ENCODE data around the gene CD300LF. TPM values are rescaled to one million over a fixed set of nuclear protein-coding genes. Genes with fewer than 3 reads are reported as not detected.

The CD300LF gene
- total RNA-seq, 1 experiment from 2014 or later, result not detected

GRCh38 chr17:74702116-74702871, 10.4 kb downstream of the CD300LF start:
- no peaks in the 10 kb centered on the region for H3K4me1 ChIP-seq (ENCODE audit: insufficient read depth, low read length)
- no CpG with 5 or more reads among the region's 9 CpGs for WGBS (ENCODE audit: extremely low coverage, insufficient read length, low lambda C conversion rate)
- no peaks in the 10 kb centered on the region for H4K20me1 ChIP-seq (ENCODE audit: control insufficient read depth, insufficient read depth, insufficient read length)
- H3K56ac ChIP-seq (ENCODE audit: insufficient read length, low read depth, low read length), result no peak overlapping the region
- no peak for DNase-seq
- no peaks in the 10 kb centered on the region for H3K9me3 Mint-ChIP-seq
- TF ChIP-seq, protein P1, sequence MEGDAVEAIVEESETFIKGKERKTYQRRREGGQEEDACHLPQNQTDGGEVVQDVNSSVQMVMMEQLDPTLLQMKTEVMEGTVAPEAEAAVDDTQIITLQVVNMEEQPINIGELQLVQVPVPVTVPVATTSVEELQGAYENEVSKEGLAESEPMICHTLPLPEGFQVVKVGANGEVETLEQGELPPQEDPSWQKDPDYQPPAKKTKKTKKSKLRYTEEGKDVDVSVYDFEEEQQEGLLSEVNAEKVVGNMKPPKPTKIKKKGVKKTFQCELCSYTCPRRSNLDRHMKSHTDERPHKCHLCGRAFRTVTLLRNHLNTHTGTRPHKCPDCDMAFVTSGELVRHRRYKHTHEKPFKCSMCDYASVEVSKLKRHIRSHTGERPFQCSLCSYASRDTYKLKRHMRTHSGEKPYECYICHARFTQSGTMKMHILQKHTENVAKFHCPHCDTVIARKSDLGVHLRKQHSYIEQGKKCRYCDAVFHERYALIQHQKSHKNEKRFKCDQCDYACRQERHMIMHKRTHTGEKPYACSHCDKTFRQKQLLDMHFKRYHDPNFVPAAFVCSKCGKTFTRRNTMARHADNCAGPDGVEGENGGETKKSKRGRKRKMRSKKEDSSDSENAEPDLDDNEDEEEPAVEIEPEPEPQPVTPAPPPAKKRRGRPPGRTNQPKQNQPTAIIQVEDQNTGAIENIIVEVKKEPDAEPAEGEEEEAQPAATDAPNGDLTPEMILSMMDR (conservative IDR thresholded peaks at IDR 0.05), result no peak
- no peaks in the 10 kb centered on the region for H3K4me1 Mint-ChIP-seq
- H3K23me2 ChIP-seq (ENCODE audit: insufficient read length, low read depth, low read length, poor library complexity, severe bottlenecking), result no peaks in the 10 kb centered on the region
- H3K4me3 Mint-ChIP-seq, result no peak overlapping the region; a peak in 1 of 5 replicates
- no peak overlapping the region for H2BK20ac ChIP-seq (ENCODE audit: low read depth, low read length, poor library complexity, severe bottlenecking)
- H3K79me1 ChIP-seq (ENCODE audit: insufficient read depth, low read depth, low read length, poor library complexity, severe bottlenecking), result no peaks in the 10 kb centered on the region
- H3K27me3 Mint-ChIP-seq (ENCODE audit: low read depth), result peaks cover 49% of the 10 kb centered on the region
- no peak overlapping the region for H3K4ac ChIP-seq (ENCODE audit: low read depth, low read length)
- H4K5ac ChIP-seq (ENCODE audit: insufficient read length, low read depth, low read length), result no peak overlapping the region
- H4K91ac ChIP-seq (ENCODE audit: insufficient read length, low read depth, low read length), result no peak overlapping the region
- no peak overlapping the region for H2AFZ ChIP-seq (ENCODE audit: low read length)
- no peaks in the 10 kb centered on the region for H3K36me3 Mint-ChIP-seq (ENCODE audit: insufficient read depth in 1 of 3, low read depth in 3 of 3)
- H3K27ac ChIP-seq (ENCODE audit: insufficient read length, low read depth, low read length), result no peak overlapping the region
- no peak overlapping the region; a peak in 1 of 7 replicates for H3K27ac Mint-ChIP-seq
- H2BK120ac ChIP-seq (ENCODE audit: low read depth, low read length, poor library complexity, severe bottlenecking), result no peak overlapping the region
- H3K23ac ChIP-seq (ENCODE audit: insufficient read length, low read depth, low read length), result no peak overlapping the region
- H2AK5ac ChIP-seq (ENCODE audit: insufficient read length, low read length), result no peak overlapping the region
- no peaks in the 10 kb centered on the region for H3K79me2 ChIP-seq (ENCODE audit: insufficient read depth, low read length)
- H2BK5ac ChIP-seq (ENCODE audit: insufficient read length, low read length), result no peak overlapping the region
- peaks cover 2% of the 10 kb centered on the region; the same call in 1 of the 2 replicates for H3K27me3 ChIP-seq (ENCODE audit: insufficient read depth, low read length)
- no peak overlapping the region for H3T11ph ChIP-seq (ENCODE audit: low read length)
- H3K9ac ChIP-seq (ENCODE audit: extremely low read depth, insufficient read length, low read length), result no peak overlapping the region
- no peak overlapping the region for H3K18ac ChIP-seq (ENCODE audit: insufficient read length, low read depth, low read length)
- no peak overlapping the region for H2BK15ac ChIP-seq (ENCODE audit: low read depth, low read length)
- H3K4me2 ChIP-seq (ENCODE audit: insufficient read depth, insufficient read length, low read length), result no peak overlapping the region
- H3K9me3 ChIP-seq (ENCODE audit: control insufficient read depth, low read depth, low read length), result no peaks in the 10 kb centered on the region
- no peak overlapping the region for H2BK12ac ChIP-seq (ENCODE audit: insufficient read length, low read depth, low read length)
- H4K8ac ChIP-seq (replicated peaks; ENCODE audit: insufficient read length, low read depth, low read length), result no peak overlapping the region
- no peak overlapping the region for H3K14ac ChIP-seq (ENCODE audit: insufficient read depth, low read length)
